Osteocyte (in vitro differentiated cells): ENCODE data around the gene RAX. TPM values are rescaled to one million over a fixed set of nuclear protein-coding genes. Genes with fewer than 3 reads are reported as not detected.
"Not testable (repeated sequence)": the region's sequence is repeated elsewhere in the genome, so short reads cannot be mapped to it uniquely, and the experiment has no call there.

Source experiments
- DNase-seq: peaks from one replicate; pipeline ENCODE4 v3.0.0; 2021; ENCODE audit warnings: mixed read lengths; ENCODE audit not compliant: unreplicated experiment; ENCODE audit errors: extremely low spot score
- H3K27ac Mint-ChIP-seq: one replicate; pipeline ENCODE4 v1.8.0; 2021; ENCODE audit warnings: mild to moderate bottlenecking, mixed read lengths; ENCODE audit not compliant: unreplicated experiment
- H3K27me3 Mint-ChIP-seq: one replicate; pipeline ENCODE4 v1.8.0; 2021; ENCODE audit warnings: mixed read lengths; ENCODE audit not compliant: unreplicated experiment
- H3K36me3 Mint-ChIP-seq: one replicate; pipeline ENCODE4 v1.8.0; 2021; ENCODE audit warnings: mixed read lengths; ENCODE audit not compliant: unreplicated experiment
- H3K4me1 Mint-ChIP-seq: one replicate; pipeline ENCODE4 v1.8.0; 2021; ENCODE audit warnings: mixed read lengths; ENCODE audit not compliant: unreplicated experiment
- H3K4me3 Mint-ChIP-seq: one replicate; pipeline ENCODE4 v1.8.0; 2021; ENCODE audit warnings: mild to moderate bottlenecking, moderate library complexity, mixed read lengths; ENCODE audit not compliant: unreplicated experiment
- H3K9me3 Mint-ChIP-seq: one replicate; pipeline ENCODE4 v1.8.0; 2021; ENCODE audit warnings: mixed read lengths; ENCODE audit not compliant: unreplicated experiment
- CTCF ChIP-seq: fragments of 200-600 bp; sonication (generic); IDR thresholded peaks from 2 replicates; pipeline ENCODE4 v1.5.0; 2021; ENCODE audit warnings: antibody characterized with exemption, mild to moderate bottlenecking, moderate library complexity
- total RNA-seq: library from RNA; stranded (reverse); gene quantifications from 2 replicates; pipeline ENCODE4 v1.2.1, GENCODE V29; 2021

Gene RAX
- total RNA-seq, 1 donor from 2014 or later, result not detected

GRCh38 chr18:59264651-59265245 lies 8.5 kb downstream of the RAX start:
- H3K27ac Mint-ChIP-seq, result no peak overlapping the region
- H3K4me3 Mint-ChIP-seq, result no peak overlapping the region
- no peaks in the 10 kb centered on the region for H3K36me3 Mint-ChIP-seq
- no peak for DNase-seq
- no peaks in the 10 kb centered on the region for H3K9me3 Mint-ChIP-seq
- no peak for TF ChIP-seq CTCF
- H3K4me1 Mint-ChIP-seq, result peaks cover 26% of the 10 kb centered on the region
- peaks cover 86% of the 10 kb centered on the region for H3K27me3 Mint-ChIP-seq

DNA sequence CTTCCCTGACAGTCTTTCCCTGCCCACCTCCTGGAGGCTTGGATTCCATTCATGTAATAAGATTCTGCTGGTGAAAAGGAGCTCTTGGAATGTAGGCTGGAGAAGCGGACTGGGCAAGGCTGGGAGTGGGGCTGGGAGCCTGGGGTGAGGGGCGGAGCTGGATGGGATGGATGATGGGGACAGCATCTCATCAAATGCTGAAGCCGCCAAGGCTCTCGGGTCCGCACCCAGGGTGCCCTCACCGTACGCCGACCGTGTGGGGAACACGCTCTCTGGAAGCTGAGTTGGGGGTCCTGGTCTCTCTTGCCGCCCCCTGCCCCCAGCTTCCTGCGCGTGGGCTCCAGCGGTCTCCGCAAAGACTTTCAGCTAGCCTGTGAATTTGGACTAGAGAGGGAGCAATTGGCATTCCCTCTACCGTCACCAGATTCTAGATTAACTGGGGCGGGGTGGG lies 9.1 kb downstream of the RAX start:
- peaks cover 87% of the 10 kb centered on the region for H3K27me3 Mint-ChIP-seq
- H3K4me1 Mint-ChIP-seq, result peaks cover 21% of the 10 kb centered on the region
- DNase-seq, result no peak
- H3K9me3 Mint-ChIP-seq, result no peaks in the 10 kb centered on the region
- H3K27ac Mint-ChIP-seq, result no peak overlapping the region
- no peak overlapping the region for H3K4me3 Mint-ChIP-seq
- H3K36me3 Mint-ChIP-seq, result no peaks in the 10 kb centered on the region
- TF ChIP-seq CTCF, result no peak

DNA sequence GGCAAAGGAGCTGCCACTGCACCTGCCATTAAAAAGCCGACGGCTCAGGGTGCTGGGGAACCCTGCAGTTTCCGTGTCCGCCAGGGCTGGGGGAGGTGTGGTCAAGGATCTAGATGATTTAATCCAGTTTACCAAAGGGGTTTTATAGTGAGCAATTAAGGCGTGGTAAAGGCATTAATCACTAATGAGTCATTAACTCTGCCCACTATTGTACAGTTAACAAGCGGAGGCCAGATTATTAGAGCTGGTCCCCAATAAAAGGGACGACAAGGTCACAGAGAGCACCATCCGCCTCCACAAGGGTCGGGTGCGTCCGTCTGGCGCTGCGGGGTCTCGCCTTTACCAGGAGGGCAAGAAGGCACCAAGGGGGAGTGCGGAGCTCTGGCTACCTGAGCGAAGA lies 9.6 kb downstream of the RAX start:
- no peak for DNase-seq
- Mint-ChIP-seq H3K4me1 (peaks cover 18% of the 10 kb centered on the region), H3K9me3 (no peaks in the 10 kb centered on the region), H3K36me3 (no peaks in the 10 kb centered on the region), H3K27me3 (peaks cover 89% of the 10 kb centered on the region), H3K27ac (no peak overlapping the region), H3K4me3 (no peak overlapping the region)
- no peak for TF ChIP-seq CTCF

DNA sequence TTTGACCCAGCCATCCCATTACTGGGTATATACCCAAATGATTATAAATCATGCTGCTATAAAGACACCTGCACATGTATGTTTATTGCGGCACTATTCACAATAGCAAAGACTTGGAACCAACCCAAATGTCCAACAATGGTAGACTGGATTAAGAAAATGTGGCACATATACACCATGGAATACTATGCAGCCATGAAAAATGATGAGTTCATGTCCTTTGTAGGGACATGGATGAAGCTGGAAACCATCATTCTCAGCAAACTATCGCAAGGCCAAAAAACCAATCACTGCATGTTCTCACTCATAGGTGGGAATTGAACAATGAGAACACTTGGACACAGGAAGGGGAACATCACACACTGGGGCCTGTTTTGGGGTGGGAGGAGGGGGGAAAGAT lies 11.0 kb downstream of the RAX start:
- H3K4me3 Mint-ChIP-seq, H3K36me3 Mint-ChIP-seq, H3K9me3 Mint-ChIP-seq, H3K4me1 Mint-ChIP-seq, H3K27ac Mint-ChIP-seq, DNase-seq: not testable (repeated sequence)
- H3K27me3 Mint-ChIP-seq, result peaks cover 85% of the 10 kb centered on the region

GRCh38 chr18:59261842-59262241 lies 11.4 kb downstream of the RAX start:
- not testable (repeated sequence) for H3K27ac Mint-ChIP-seq, H3K4me1 Mint-ChIP-seq, H3K36me3 Mint-ChIP-seq, H3K9me3 Mint-ChIP-seq, DNase-seq, H3K4me3 Mint-ChIP-seq
- H3K27me3 Mint-ChIP-seq, result peaks cover 82% of the 10 kb centered on the region

- not testable (repeated sequence) for H3K4me3 Mint-ChIP-seq, H3K27ac Mint-ChIP-seq, H3K36me3 Mint-ChIP-seq, H3K4me1 Mint-ChIP-seq, DNase-seq, H3K9me3 Mint-ChIP-seq
- H3K27me3 Mint-ChIP-seq, result peaks cover 63% of the 10 kb centered on the region
These were observed 17.8 kb downstream of the RAX start for GRCh38 chr18:59255491-59255890.
